ENCODE measurements around the gene PUS1.
"Not testable (repeated sequence)": the region's sequence is repeated elsewhere in the genome, so short reads cannot be mapped to it uniquely, and the experiment has no call there.

PUS1 gene

DNA sequence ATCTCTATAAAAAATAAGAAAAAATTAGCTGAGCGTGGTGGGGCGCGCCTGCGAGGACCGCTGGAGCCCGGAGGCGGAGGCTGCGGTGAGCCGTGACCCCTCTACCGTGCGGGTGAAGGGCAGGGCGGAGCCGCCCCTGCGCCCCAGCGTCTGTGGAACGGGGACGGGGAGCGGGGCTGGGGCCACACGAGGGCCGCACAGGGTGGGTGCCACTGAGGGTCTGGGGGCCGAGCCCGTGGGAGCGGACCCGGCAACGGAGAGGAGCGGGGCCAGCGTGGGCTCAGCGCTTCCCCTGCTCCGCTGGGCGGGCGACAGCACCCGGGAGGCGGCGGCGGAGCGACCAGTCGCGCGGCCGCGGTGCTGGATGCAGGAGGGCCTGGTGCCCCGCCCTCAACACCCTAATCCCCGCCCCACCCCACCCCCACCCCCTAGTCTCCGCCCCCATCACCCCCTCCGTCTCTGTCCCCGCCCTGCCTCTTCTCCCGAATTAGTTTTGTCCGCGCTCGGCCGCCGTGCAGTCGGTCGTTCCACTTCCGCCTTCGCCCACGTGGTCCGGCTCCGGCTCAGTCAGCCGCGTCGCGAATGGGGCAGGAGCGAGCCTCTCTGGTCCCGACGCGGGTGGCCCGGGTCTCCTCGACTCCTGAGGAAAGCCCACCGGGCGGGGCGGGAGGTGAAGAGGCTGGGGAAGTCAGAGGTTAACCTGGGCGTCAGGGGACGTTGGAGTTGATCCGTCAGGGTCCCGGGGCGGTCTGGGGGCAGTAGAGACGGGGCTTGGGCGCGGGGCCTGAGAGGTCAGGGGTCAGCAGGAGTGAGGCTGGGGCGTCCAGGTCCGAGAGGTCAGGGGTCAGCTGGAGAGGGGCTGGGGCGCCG, at the start of gene PUS1:
Gene PUS1 (plus strand): TSS at position 566 of the 870 bp plus-strand sequence. CDS start 447 bp downstream, outside the sequence.
- Histone ChIP-seq H3K4me3 (ENCODE audit: low read depth, low read length) (peak within 1 kb of the TSS; percentile 99), H3K27me3 (ENCODE audit: insufficient read depth, low read length) (no peaks in the 10 kb centered on the region), H3K36me3 (ENCODE audit: insufficient read depth, low read length) (peaks cover 13% of the 10 kb centered on the region; the same call in 1 of the 2 replicates), H3K27ac (ENCODE audit: low read depth, low read length) (peak within 1 kb of the TSS; percentile 42; the same call in 1 of the 2 replicates), H3K79me2 (ENCODE audit: control insufficient read depth, insufficient read depth, low read length, unreplicated experiment) (peaks cover 17% of the 10 kb centered on the region), H3K4me1 (ENCODE audit: control insufficient read depth, insufficient read depth, low read length, unreplicated experiment) (peaks cover 6% of the 10 kb centered on the region), H2AFZ (ENCODE audit: low read length, unreplicated experiment) (peak within 1 kb of the TSS; percentile 88)

GRCh38 chr12:131882804-131883520, 46.1 kb upstream of the PUS1 start:
- 0 out of 2 replicates have a peak, but pooled peaks cover 3% of the 10 kb centered on the region for H3K27me3 ChIP-seq (ENCODE audit: insufficient read depth, low read length)
- no peaks in the 10 kb centered on the region for H3K4me1 ChIP-seq (ENCODE audit: control insufficient read depth, insufficient read depth, low read length, unreplicated experiment)
- H2AFZ ChIP-seq (ENCODE audit: low read length, unreplicated experiment): peak overlapping the region; percentile 14
- no peaks in the 10 kb centered on the region for H3K36me3 ChIP-seq (ENCODE audit: insufficient read depth, low read length)
- no peaks in the 10 kb centered on the region for H3K79me2 ChIP-seq (ENCODE audit: control insufficient read depth, insufficient read depth, low read length, unreplicated experiment)
- H3K4me3 ChIP-seq (ENCODE audit: low read depth, low read length): no peak overlapping the region
- no peak overlapping the region for H3K27ac ChIP-seq (ENCODE audit: low read depth, low read length)

DNA sequence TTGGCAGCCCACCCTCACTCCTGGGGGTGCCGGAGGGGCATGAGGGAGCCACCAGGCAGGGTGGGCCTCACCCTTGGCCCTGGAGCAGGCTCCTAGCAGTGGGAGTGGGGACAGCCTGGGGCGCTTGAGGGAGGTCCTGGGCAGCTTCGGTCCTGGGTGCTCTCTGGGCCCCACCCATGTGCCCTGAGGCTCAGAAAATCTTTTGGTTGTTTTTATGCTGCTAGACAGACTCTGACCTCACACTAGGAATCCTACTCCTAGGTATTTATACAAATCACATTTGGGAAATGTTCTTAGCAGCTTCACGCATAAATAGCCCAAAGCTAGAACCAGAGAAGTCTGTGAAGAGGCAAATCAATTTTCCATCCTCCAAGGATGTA, 45.6 kb upstream of the PUS1 start:
- Histone ChIP-seq H3K27me3 (ENCODE audit: insufficient read depth, low read length) (no peaks in the 10 kb centered on the region), H3K4me1 (ENCODE audit: control insufficient read depth, insufficient read depth, low read length, unreplicated experiment) (no peaks in the 10 kb centered on the region), H3K4me3 (ENCODE audit: low read depth, low read length) (no peak overlapping the region), H3K27ac (ENCODE audit: low read depth, low read length) (no peak overlapping the region), H3K79me2 (ENCODE audit: control insufficient read depth, insufficient read depth, low read length, unreplicated experiment) (no peaks in the 10 kb centered on the region), H2AFZ (ENCODE audit: low read length, unreplicated experiment) (peak overlapping the region; percentile 14), H3K36me3 (ENCODE audit: insufficient read depth, low read length) (no peaks in the 10 kb centered on the region)

GRCh38 chr12:131885076-131885475, 44.0 kb upstream of the PUS1 start:
- not testable (repeated sequence) for H3K4me3 ChIP-seq (ENCODE audit: low read depth, low read length); H3K79me2 ChIP-seq (ENCODE audit: control insufficient read depth, insufficient read depth, low read length, unreplicated experiment); H2AFZ ChIP-seq (ENCODE audit: low read length, unreplicated experiment); H3K36me3 ChIP-seq (ENCODE audit: insufficient read depth, low read length); H3K27ac ChIP-seq (ENCODE audit: low read depth, low read length); H3K27me3 ChIP-seq (ENCODE audit: insufficient read depth, low read length); H3K4me1 ChIP-seq (ENCODE audit: control insufficient read depth, insufficient read depth, low read length, unreplicated experiment)

DNA sequence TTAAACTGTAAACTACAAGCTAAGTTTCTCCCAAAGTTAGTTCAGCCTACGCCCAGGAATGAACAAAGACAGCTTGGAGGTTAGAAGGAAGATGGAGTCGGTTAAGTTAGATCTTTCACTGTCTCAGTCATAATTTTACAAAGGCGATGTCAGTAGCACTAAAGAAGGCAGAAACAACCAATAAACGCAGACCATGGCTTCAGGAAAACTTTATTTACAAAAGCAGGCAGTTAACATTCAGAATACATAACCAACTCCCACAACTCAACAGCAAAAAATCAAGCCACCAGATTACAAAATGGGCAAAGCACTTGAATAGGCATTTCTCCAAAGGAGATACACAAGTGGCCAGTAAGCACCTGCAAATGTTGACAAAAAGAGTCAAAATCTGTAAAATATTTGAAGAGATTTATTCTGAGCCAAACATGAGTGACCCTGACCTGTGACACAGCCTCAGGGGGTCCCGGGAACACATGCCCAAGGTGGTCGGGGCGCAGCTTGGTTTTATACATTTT, 43.5 kb upstream of the PUS1 start:
- no peaks in the 10 kb centered on the region for H3K79me2 ChIP-seq (ENCODE audit: control insufficient read depth, insufficient read depth, low read length, unreplicated experiment)
- no peak overlapping the region for H3K4me3 ChIP-seq (ENCODE audit: low read depth, low read length)
- H3K36me3 ChIP-seq (ENCODE audit: insufficient read depth, low read length): no peaks in the 10 kb centered on the region
- no peak overlapping the region for H3K27ac ChIP-seq (ENCODE audit: low read depth, low read length)
- H2AFZ ChIP-seq (ENCODE audit: low read length, unreplicated experiment): no peak overlapping the region
- H3K27me3 ChIP-seq (ENCODE audit: insufficient read depth, low read length): no peaks in the 10 kb centered on the region
- H3K4me1 ChIP-seq (ENCODE audit: control insufficient read depth, insufficient read depth, low read length, unreplicated experiment): no peaks in the 10 kb centered on the region

DNA sequence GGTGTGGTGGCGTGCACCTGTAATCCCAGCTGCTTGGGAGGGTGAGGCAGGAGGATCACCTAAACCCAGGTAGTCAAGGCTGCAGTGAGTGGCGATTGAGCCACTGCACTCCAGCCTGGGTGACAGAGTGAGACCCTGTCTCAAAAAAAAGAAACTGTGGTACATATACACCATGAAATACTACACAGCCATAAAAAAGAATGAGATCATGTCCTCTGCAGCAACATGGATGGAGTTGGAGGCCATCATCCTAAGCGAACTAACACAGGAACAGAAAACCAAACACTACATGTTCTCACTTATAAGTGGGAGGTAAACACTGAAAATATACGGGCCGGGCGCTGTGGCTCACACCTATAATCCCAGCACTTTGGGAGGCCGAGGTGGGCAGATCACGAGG, 37.4 kb upstream of the PUS1 start:
- H3K79me2 ChIP-seq (ENCODE audit: control insufficient read depth, insufficient read depth, low read length, unreplicated experiment); H3K4me1 ChIP-seq (ENCODE audit: control insufficient read depth, insufficient read depth, low read length, unreplicated experiment); H3K27ac ChIP-seq (ENCODE audit: low read depth, low read length); H2AFZ ChIP-seq (ENCODE audit: low read length, unreplicated experiment); H3K4me3 ChIP-seq (ENCODE audit: low read depth, low read length); H3K27me3 ChIP-seq (ENCODE audit: insufficient read depth, low read length); H3K36me3 ChIP-seq (ENCODE audit: insufficient read depth, low read length): not testable (repeated sequence)

GRCh38 chr12:131892711-131893604, 36.1 kb upstream of the PUS1 start:
- Histone ChIP-seq H3K27ac (ENCODE audit: low read depth, low read length) (no peak overlapping the region), H2AFZ (ENCODE audit: low read length, unreplicated experiment) (no peak overlapping the region), H3K4me1 (ENCODE audit: control insufficient read depth, insufficient read depth, low read length, unreplicated experiment) (peaks cover 11% of the 10 kb centered on the region), H3K79me2 (ENCODE audit: control insufficient read depth, insufficient read depth, low read length, unreplicated experiment) (peaks cover 9% of the 10 kb centered on the region), H3K36me3 (ENCODE audit: insufficient read depth, low read length) (no peaks in the 10 kb centered on the region), H3K27me3 (ENCODE audit: insufficient read depth, low read length) (no peaks in the 10 kb centered on the region), H3K4me3 (ENCODE audit: low read depth, low read length) (no peak overlapping the region)

GRCh38 chr12:131893605-131894312, 35.3 kb upstream of the PUS1 start:
- no peak overlapping the region for H3K27ac ChIP-seq (ENCODE audit: low read depth, low read length)
- H3K36me3 ChIP-seq (ENCODE audit: insufficient read depth, low read length): no peaks in the 10 kb centered on the region
- H3K27me3 ChIP-seq (ENCODE audit: insufficient read depth, low read length): no peaks in the 10 kb centered on the region
- H3K79me2 ChIP-seq (ENCODE audit: control insufficient read depth, insufficient read depth, low read length, unreplicated experiment): peaks cover 9% of the 10 kb centered on the region
- no peak overlapping the region for H3K4me3 ChIP-seq (ENCODE audit: low read depth, low read length)
- no peak overlapping the region for H2AFZ ChIP-seq (ENCODE audit: low read length, unreplicated experiment)
- peaks cover 11% of the 10 kb centered on the region for H3K4me1 ChIP-seq (ENCODE audit: control insufficient read depth, insufficient read depth, low read length, unreplicated experiment)

DNA sequence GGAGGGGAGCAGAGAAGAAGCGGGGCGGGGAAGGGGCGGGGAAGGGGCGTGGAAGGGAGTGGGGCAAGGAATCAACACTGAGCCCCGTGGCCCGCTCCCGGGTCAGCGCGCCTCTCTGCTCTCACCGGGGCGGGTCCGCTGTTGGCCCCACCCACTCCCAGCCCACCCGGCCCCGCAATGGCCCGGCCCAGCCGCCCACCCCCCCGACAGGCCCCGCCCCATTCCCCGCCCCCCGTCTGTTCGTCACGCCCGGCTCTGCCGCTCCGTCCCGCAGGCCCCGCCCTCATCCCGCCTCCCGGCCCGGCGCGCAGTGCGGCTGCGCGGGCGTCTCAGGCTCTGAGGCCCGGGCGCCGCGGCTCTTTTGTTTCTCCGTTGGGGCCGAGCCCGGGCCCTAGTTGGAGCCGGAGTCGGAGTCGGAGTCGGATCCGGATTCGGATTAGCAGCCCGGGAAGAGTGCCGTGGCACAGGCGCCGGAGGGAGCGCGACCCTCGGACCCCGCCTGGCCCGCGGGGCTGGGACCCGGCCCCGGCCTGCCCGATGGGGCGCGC, 34.7 kb upstream of the PUS1 start, which contains the start of gene ULK1:
Gene ULK1 (plus strand): TSS at position 310 of the 548 bp plus-strand sequence. CDS start 380 bp downstream, outside the sequence.
- Histone ChIP-seq H3K79me2 (ENCODE audit: control insufficient read depth, insufficient read depth, low read length, unreplicated experiment) (peaks cover 9% of the 10 kb centered on the region), H3K4me1 (ENCODE audit: control insufficient read depth, insufficient read depth, low read length, unreplicated experiment) (peaks cover 11% of the 10 kb centered on the region), H2AFZ (ENCODE audit: low read length, unreplicated experiment) (no peak within 1 kb of the TSS), H3K4me3 (ENCODE audit: low read depth, low read length) (peak within 1 kb of the TSS; percentile 77), H3K36me3 (ENCODE audit: insufficient read depth, low read length) (no peaks in the 10 kb centered on the region), H3K27me3 (ENCODE audit: insufficient read depth, low read length) (no peaks in the 10 kb centered on the region), H3K27ac (ENCODE audit: low read depth, low read length) (0 out of 2 replicates have a peak within 1 kb of the TSS, but pooled peaks have one; percentile 88)

Data from ACC112 (cell line).